Esophagus muscularis mucosa (tissue), 2 donors: ENCODE data around the gene B4GALT6.

ENCODE experiments used
- POLR2A ChIP-seq: fragments of 450-650 bp; IDR thresholded peaks from one replicate; pipeline ENCODE4 v1.6.1; 2017; ENCODE audit warnings: antibody characterized with exemption, moderate library complexity, mild to moderate bottlenecking, low read depth
- POLR2AphosphoS5 ChIP-seq, 2 donors: sonication (generic); formaldehyde crosslinking; IDR thresholded peaks; one replicate each; pipeline ENCODE4 v1.6.1; 2017; ENCODE audit warnings: antibody characterized with exemption in 2 of 2

- TF ChIP-seq POLR2AphosphoS5 (IDR thresholded peaks at IDR 0.05) (no peak), POLR2A (no peak)
These were observed 17.4 kb upstream of the B4GALT6 start for GRCh38 chr18:31701744-31702143.
